Mucosa of gallbladder (tissue), 1 donor: ENCODE measurements around the gene POLR2E. TPM values are rescaled to one million over a fixed set of nuclear protein-coding genes. Genes with fewer than 3 reads are reported as not detected.

ENCODE experiments used
- DNase-seq: peaks from one replicate; pipeline ENCODE4 v3.0.0-alpha.2; 2020; ENCODE audit warnings: low spot score
- total RNA-seq: library from RNA; stranded (reverse); gene quantifications from one replicate; pipeline ENCODE4 v1.2.1, GENCODE V29; 2021
- donor health status: DM: no; HTN: no; CAD: no.

The POLR2E gene
- total RNA-seq, 1 donor from 2014 or later, result 137 TPM

DNA sequence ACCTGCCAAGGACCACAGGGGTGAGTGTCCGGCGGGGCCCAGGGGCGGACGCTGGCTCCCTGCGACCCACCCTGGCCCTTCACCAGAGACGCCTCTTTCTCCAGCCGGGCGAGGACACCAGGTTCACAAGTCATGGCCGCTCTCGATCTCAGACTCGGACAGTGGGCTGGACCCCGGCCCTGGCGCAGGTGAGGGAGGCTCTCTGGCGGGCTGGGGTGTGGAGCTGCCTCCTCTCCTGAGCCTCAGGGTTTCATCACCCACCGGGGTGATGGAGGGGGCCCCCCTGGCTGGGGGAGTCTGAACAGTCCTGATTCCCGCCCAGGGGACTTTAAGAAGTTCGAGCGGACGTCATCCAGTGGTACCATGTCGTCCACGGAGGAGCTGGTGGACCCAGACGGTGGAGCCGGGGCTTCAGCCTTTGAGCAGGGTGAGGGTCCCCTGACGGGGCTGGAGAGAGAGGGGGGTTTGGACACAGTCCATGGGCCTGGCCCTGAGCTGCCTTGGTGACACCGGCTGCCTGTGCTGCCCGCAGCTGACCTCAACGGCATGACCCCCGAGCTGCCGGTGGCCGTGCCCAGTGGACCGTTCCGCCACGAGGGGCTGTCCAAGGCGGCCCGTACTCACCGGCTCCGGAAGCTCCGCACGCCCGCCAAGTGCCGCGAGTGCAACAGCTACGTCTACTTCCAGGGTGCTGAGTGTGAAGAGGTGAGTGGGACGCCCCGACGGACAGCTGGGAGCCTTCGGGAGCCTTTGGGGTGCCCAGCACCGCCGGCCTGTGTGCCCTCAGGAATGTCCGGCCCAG lies 14.6 kb downstream of the POLR2E start:
- DNase-seq, result no peak

DNA sequence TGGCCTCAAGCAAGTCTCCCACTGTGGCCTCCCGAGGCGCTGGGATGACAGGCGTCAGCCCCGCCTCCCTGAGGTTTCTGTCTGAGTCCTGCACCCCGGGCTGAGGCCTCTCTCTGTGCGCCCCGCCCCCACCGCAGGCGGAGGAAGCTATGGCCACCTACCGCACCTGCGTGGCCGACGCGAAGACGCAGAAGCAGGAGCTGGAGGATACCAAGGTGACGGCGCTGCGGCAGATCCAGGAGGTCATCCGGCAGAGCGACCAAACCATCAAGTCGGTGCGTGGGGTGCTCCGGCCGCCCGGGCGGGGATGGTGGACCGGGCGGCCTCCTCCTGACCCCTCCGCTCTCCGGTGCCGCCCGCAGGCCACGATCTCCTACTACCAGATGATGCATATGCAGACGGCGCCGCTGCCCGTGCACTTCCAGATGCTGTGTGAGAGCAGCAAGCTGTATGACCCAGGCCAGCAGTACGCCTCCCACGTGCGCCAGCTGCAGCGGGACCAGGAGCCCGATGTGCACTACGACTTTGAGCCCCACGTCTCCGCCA lies 15.5 kb downstream of the POLR2E start:
- no peak for DNase-seq

- DNase-seq, result peak; percentile 75
Observed at GRCh38 chr19:1076951-1077350, 18.2 kb downstream of the POLR2E start.

GRCh38 chr19:1076046-1076386 lies 19.2 kb downstream of the POLR2E start:
- DNase-seq, result no peak

GRCh38 chr19:1074544-1075283 lies 20.5 kb downstream of the POLR2E start:
- DNase-seq, result peak; percentile 86

GRCh38 chr19:1073956-1074517 lies 21.1 kb downstream of the POLR2E start:
- no peak for DNase-seq

DNA sequence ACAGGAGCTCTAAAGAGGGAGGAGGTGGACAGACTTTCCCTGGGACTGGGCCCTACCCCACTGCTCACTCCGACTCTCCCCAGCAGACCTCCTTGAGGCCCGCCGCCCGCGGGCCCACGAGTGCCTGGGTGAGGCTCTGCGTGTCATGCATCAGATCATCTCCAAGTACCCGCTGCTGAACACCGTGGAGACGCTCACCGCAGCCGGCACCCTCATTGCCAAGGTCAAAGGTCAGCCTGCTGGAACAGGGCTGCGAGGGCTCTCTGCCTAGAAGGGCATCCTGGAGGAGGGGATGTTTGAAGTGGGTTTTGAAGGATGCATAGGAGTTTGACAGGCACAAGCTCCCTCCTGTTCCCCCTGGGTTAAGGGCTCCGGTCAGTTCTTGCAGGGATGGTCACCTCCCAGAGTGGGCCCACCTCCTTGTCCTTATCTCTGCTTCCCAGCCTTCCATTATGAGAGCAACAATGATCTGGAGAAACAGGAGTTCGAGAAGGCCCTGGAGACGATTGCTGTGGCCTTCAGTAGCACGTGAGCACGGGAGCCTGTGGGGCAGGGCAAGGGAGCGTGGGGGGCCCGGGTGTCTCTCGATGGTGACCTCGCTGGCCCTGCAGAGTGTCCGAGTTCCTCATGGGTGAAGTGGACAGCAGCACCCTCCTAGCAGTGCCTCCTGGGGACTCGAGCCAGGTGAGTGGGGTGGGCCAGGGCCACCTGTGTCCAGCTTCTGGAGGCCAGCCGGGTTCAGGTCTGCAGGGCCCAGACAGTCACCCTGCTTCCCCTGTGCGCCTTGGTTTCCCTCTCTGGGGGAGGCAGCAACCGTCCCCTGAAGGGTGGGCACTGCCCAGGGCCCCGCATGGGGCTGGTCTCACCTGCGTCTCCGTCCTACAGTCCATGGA lies 21.9 kb downstream of the POLR2E start:
- no peak for DNase-seq

- no peak for DNase-seq
Observed at GRCh38 chr19:1072371-1073015, 22.7 kb downstream of the POLR2E start.

DNA sequence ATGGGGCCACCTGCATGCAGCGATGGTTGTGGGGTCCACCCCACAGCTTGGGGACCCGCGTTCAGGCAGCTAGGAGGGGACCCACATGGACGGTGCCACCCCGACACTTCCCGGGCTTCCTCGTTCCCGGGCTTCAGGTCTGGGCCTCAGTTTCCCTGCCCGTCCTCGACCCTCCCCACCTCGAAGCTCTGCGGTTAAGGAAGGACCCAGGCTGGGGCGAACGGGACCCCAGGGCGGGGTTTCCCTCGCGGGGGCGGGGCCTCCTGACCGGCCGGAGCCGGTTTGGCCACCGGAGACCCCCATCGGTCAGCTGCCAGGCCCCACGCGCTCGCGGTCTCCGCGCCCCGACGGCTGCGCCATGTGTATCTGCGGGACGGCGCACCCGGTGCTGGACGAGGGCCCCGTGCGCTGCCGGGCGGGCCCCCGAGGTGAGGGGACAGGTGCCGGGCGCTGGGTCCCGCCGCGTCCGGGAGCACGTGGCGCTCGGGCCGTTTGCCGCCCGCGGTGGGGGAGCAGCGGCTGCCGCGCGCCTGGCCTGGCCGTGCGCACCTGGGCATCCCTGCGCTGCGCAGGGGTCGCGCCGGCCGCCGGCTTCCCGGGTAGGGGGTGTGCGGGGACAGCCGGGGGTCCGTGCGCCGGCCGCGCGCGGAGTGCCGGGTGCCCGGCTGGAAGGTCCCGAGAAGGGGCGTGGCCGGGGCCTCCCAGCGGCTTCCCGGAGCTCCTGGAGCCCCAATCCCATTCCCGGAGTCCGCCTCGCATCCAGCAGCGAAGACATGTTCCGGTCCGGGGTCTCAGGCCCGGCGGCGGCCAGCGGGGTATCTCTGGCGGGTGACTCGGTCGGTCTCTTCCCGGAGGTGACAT lies 24.0 kb downstream of the POLR2E start:
- DNase-seq, result no peak

DNA sequence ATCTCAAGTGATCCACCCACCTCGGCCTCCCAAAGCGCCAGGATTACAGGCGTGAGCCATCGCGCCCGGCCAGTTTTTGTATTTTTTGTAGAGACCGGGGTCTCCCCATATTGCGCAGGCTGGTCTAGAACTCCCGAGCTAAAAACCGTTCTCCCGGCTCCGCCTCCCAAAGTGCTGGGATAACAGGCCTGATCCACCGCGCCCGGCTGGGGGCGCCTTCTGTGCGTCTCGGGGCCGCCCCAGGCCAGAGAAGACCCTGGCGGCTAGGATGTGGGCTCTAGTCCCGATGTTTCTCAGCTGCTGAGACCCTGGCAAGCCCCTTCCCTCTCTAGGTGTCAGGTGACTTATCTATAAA lies 24.6 kb downstream of the POLR2E start:
- DNase-seq, result no peak

GRCh38 chr19:1069009-1069779 lies 26.0 kb downstream of the POLR2E start:
- peak; percentile 72 for DNase-seq

GRCh38 chr19:1068009-1069001 lies 26.9 kb downstream of the POLR2E start:
- DNase-seq, result no peak

GRCh38 chr19:1067341-1067957 lies 27.7 kb downstream of the POLR2E start:
- no peak for DNase-seq

GRCh38 chr19:1066748-1067340 lies 28.3 kb downstream of the POLR2E start, which contains the start of gene ARHGAP45:
Gene ARHGAP45 (plus strand): TSS chr19:1067167. CDS start chr19:1067406, 239 bp downstream.
- no peak for DNase-seq

DNA sequence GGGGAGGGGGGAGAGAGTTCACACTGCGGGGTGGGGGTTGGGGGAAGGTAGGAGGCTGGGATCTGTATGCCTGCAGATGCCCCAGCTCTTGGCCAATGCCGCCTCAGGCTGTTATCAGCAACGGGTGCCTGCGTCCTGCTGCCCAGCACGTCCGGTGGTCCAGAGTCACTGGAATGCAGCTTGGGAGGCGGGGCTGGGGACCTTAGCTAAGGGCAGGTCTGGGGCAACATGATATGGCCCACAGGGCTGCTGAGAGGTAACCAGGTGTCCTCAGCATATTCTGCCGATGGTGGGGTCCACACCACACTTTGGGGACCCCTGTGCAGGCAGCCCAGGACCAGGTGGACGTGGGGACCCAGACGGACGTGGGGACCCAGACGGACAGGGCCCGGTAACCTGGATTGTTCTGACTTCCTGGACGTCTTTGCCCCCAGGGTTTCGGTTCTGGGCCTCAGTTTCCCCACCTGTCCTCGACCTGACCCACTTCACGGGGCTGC lies 28.9 kb downstream of the POLR2E start:
- DNase-seq, result no peak

- no peak for DNase-seq
Observed at GRCh38 chr19:1065606-1066109, 29.5 kb downstream of the POLR2E start.
